NCI-H345 (cell line): ENCODE data around the gene ZDHHC9.
"Not testable (repeated sequence)": the region's sequence is repeated elsewhere in the genome, so short reads cannot be mapped to it uniquely, and the experiment has no call there.

Source experiments
- DNase-seq: peaks from one replicate; lab custom pipeline; 2025; lab: John Stamatoyannopoulos, UW

Gene ZDHHC9

GRCh38 chrX:129843459-129844306 lies at the start of gene ZDHHC9:
Gene ZDHHC9, minus strand, starts transcription at chrX:129843886. Its CDS starts 1,941 bp downstream, at chrX:129841945.
- DNase-seq = peak; percentile 89

GRCh38 chrX:129877401-129877800 lies 33.7 kb upstream of the ZDHHC9 start:
- DNase-seq = no peak

GRCh38 chrX:129876771-129877305 lies 33.2 kb upstream of the ZDHHC9 start:
- peak; percentile 56 for DNase-seq

- no peak for DNase-seq
Observed at GRCh38 chrX:129875669-129876068, 32.0 kb upstream of the ZDHHC9 start.

GRCh38 chrX:129872524-129872923 lies 28.8 kb upstream of the ZDHHC9 start:
- no peak for DNase-seq

- not testable (repeated sequence) for DNase-seq
Observed at GRCh38 chrX:129866321-129866720, 22.6 kb upstream of the ZDHHC9 start.

- not testable (repeated sequence) for DNase-seq
Observed at GRCh38 chrX:129859134-129859533, 15.4 kb upstream of the ZDHHC9 start.

GRCh38 chrX:129851825-129852224 lies 8.1 kb upstream of the ZDHHC9 start:
- not testable (repeated sequence) for DNase-seq

- no peak for DNase-seq
Observed at GRCh38 chrX:129846716-129847115, 3.0 kb upstream of the ZDHHC9 start.

GRCh38 chrX:129845616-129846190 lies 2.0 kb upstream of the ZDHHC9 start:
- DNase-seq = no peak

- no peak for DNase-seq
Observed at GRCh38 chrX:129843209-129843458, 552 bp downstream of the ZDHHC9 start.

GRCh38 chrX:129842510-129843208 lies 1.0 kb downstream of the ZDHHC9 start:
- DNase-seq = no peak

GRCh38 chrX:129840344-129840743 lies 3.3 kb downstream of the ZDHHC9 start:
- no peak for DNase-seq

GRCh38 chrX:129836827-129837226 lies 6.9 kb downstream of the ZDHHC9 start:
- DNase-seq = no peak

- no peak for DNase-seq
Observed at GRCh38 chrX:129833153-129833990, 10.3 kb downstream of the ZDHHC9 start.

- DNase-seq = peak; percentile 75
Observed at GRCh38 chrX:129831091-129831885, 12.4 kb downstream of the ZDHHC9 start.

GRCh38 chrX:129830494-129830893 lies 13.2 kb downstream of the ZDHHC9 start:
- no peak for DNase-seq

GRCh38 chrX:129825746-129826505 lies 17.8 kb downstream of the ZDHHC9 start:
- no peak for DNase-seq

- DNase-seq = no peak
Observed at GRCh38 chrX:129824620-129825019, 19.1 kb downstream of the ZDHHC9 start.

GRCh38 chrX:129823522-129823921 lies 20.2 kb downstream of the ZDHHC9 start:
- DNase-seq = no peak
